NOMO-1 treated with DMSO at 0.1 percent for 48 hours (cell line): ENCODE data around the gene WWOX.

Source experiments
- DNase-seq: peaks from one replicate; lab custom pipeline; 2025; ENCODE audit not compliant: unreplicated experiment; lab: John Stamatoyannopoulos, UW

WWOX gene

GRCh38 chr16:78220571-78220970, 121.1 kb downstream of the WWOX start:
- DNase-seq, result no peak

GRCh38 chr16:78221892-78222291, 122.4 kb downstream of the WWOX start:
- DNase-seq, result no peak

GRCh38 chr16:78224342-78224741, 124.9 kb downstream of the WWOX start:
- no peak for DNase-seq

- no peak for DNase-seq
Observed at GRCh38 chr16:78225919-78226318, 126.5 kb downstream of the WWOX start.

GRCh38 chr16:78227855-78228254, 128.4 kb downstream of the WWOX start:
- DNase-seq, result no peak

- DNase-seq, result no peak
Observed at GRCh38 chr16:78228704-78229103, 129.2 kb downstream of the WWOX start.

GRCh38 chr16:78230832-78231231, 131.4 kb downstream of the WWOX start:
- no peak for DNase-seq

GRCh38 chr16:78235168-78235800, 135.8 kb downstream of the WWOX start:
- peak; percentile 63 for DNase-seq

- DNase-seq, result no peak
Observed at GRCh38 chr16:78235876-78236275, 136.4 kb downstream of the WWOX start.

GRCh38 chr16:78237841-78238240, 138.4 kb downstream of the WWOX start:
- DNase-seq, result no peak

- DNase-seq, result no peak
Observed at GRCh38 chr16:78240459-78241222, 141.2 kb downstream of the WWOX start.

GRCh38 chr16:78242239-78242630, 142.8 kb downstream of the WWOX start:
- DNase-seq, result no peak

GRCh38 chr16:78244131-78244895, 144.9 kb downstream of the WWOX start:
- DNase-seq, result no peak

GRCh38 chr16:78246559-78246958, 147.1 kb downstream of the WWOX start:
- DNase-seq, result peak; percentile 47

GRCh38 chr16:78249056-78249455, 149.6 kb downstream of the WWOX start:
- DNase-seq, result no peak

GRCh38 chr16:78249832-78250231, 150.4 kb downstream of the WWOX start:
- DNase-seq, result no peak

GRCh38 chr16:78251115-78251514, 151.7 kb downstream of the WWOX start:
- DNase-seq, result no peak

GRCh38 chr16:78252757-78253156, 153.3 kb downstream of the WWOX start:
- DNase-seq, result no peak

- DNase-seq, result no peak
Observed at GRCh38 chr16:78254841-78255240, 155.4 kb downstream of the WWOX start.

- DNase-seq, result no peak
Observed at GRCh38 chr16:78256686-78257375, 157.4 kb downstream of the WWOX start.

GRCh38 chr16:78257376-78257728, 157.9 kb downstream of the WWOX start:
- DNase-seq, result no peak
